ENCODE measurements around the gene SLC12A2. TPM values are rescaled to one million over a fixed set of nuclear protein-coding genes. Genes with fewer than 3 reads are reported as not detected.

SLC12A2 gene
- total RNA-seq, 1 experiment from 2014 or later = 36.9 TPM

GRCh38 chr5:128212191-128212806, 128.7 kb downstream of the SLC12A2 start:
- Histone ChIP-seq H3K9me3 (ENCODE audit: control insufficient read depth, insufficient read depth, low read depth, low read length) (no peaks in the 10 kb centered on the region), H3K36me3 (ENCODE audit: control insufficient read depth, insufficient read depth, low read length) (no peaks in the 10 kb centered on the region), H3K4me1 (ENCODE audit: control insufficient read depth, insufficient read depth, low read length) (no peaks in the 10 kb centered on the region; the same call in 1 of the 2 replicates), H3K27ac (ENCODE audit: low read length) (no peak overlapping the region), H3K27me3 (ENCODE audit: control insufficient read depth, insufficient read depth, low read length) (no peaks in the 10 kb centered on the region), H3K4me3 (ENCODE audit: low read depth in 2 of 2, low read length in 2 of 2) (no peak overlapping the region)
- ATAC-seq = 0 out of 2 replicates have a peak, but pooled peaks have one; percentile 62
- CTCF ChIA-PET = interaction anchor here (1.3 kb wide), 1 partner anchor 286 kb away, joined by 6 read pairs; no protein-coding TSS in a partner anchor
- in situ Hi-C loops (cut with HindIII; ENCODE audit: low pct_unique_long_range_greater_than_20kb, low sequenced_read_pairs) (no loop called here), intact Hi-C loops (cut with micrococcal nuclease; ENCODE audit: unreplicated experiment) (loop anchor here (2.0 to 5.0 kb wide), 2 partner anchors 287 to 630 kb away; no protein-coding TSS in a partner anchor)
- POLR2A ChIA-PET = no interaction called here
- DNase-seq (ENCODE audit: low read depth, low spot score) = no peak
- TF ChIP-seq SIN3A (IDR thresholded peaks at IDR 0.05; ENCODE audit: borderline replicate concordance, insufficient read depth, low read depth, low read length) = no peak
- no peak for TF ChIP-seq TCF7L2 (IDR thresholded peaks at IDR 0.05; ENCODE audit: low read depth, low read length)
- BruUV-seq (replicated peaks) = no TSS peak

- Histone ChIP-seq H3K27ac (ENCODE audit: low read length) (no peak overlapping the region), H3K27me3 (ENCODE audit: control insufficient read depth, insufficient read depth, low read length) (no peaks in the 10 kb centered on the region), H3K4me1 (ENCODE audit: control insufficient read depth, insufficient read depth, low read length) (no peaks in the 10 kb centered on the region; the same call in 1 of the 2 replicates), H3K9me3 (ENCODE audit: control insufficient read depth, insufficient read depth, low read depth, low read length) (no peaks in the 10 kb centered on the region), H3K4me3 (ENCODE audit: low read depth in 2 of 2, low read length in 2 of 2) (no peak overlapping the region), H3K36me3 (ENCODE audit: control insufficient read depth, insufficient read depth, low read length) (no peaks in the 10 kb centered on the region)
- ChIA-PET CTCF (no interaction called here), POLR2A (no interaction called here)
- intact Hi-C loops (cut with micrococcal nuclease; ENCODE audit: unreplicated experiment) = loop anchor here (2.0 to 5.0 kb wide), 2 partner anchors 285 to 629 kb away; no protein-coding TSS in a partner anchor
- BruUV-seq (replicated peaks) = no TSS peak
- peak; percentile 53 for DNase-seq (ENCODE audit: low read depth, low spot score)
- ATAC-seq = peak; percentile 60; the same call in 1 of the 2 replicates
- TF ChIP-seq POLR2AphosphoS5 (IDR thresholded peaks at IDR 0.05; ENCODE audit: low read depth, low read length) (no peak), TCF7L2 (IDR thresholded peaks at IDR 0.05; ENCODE audit: low read depth, low read length) (no peak)
- TF ChIP-seq, protein P1, sequence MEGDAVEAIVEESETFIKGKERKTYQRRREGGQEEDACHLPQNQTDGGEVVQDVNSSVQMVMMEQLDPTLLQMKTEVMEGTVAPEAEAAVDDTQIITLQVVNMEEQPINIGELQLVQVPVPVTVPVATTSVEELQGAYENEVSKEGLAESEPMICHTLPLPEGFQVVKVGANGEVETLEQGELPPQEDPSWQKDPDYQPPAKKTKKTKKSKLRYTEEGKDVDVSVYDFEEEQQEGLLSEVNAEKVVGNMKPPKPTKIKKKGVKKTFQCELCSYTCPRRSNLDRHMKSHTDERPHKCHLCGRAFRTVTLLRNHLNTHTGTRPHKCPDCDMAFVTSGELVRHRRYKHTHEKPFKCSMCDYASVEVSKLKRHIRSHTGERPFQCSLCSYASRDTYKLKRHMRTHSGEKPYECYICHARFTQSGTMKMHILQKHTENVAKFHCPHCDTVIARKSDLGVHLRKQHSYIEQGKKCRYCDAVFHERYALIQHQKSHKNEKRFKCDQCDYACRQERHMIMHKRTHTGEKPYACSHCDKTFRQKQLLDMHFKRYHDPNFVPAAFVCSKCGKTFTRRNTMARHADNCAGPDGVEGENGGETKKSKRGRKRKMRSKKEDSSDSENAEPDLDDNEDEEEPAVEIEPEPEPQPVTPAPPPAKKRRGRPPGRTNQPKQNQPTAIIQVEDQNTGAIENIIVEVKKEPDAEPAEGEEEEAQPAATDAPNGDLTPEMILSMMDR (IDR thresholded peaks at IDR 0.05) = peak; percentile 76
- in situ Hi-C loops (cut with HindIII; ENCODE audit: low pct_unique_long_range_greater_than_20kb, low sequenced_read_pairs) = no loop called here
These were observed 129.8 kb downstream of the SLC12A2 start for GRCh38 chr5:128213340-128213739.

- ChIA-PET POLR2A (no interaction called here), CTCF (no interaction called here)
- BruUV-seq (replicated peaks) = no TSS peak
- intact Hi-C loops (cut with micrococcal nuclease; ENCODE audit: unreplicated experiment) = loop anchor here (2.0 to 5.0 kb wide), 3 partner anchors 285 to 628 kb away; no protein-coding TSS in a partner anchor
- ATAC-seq (no peak), DNase-seq (ENCODE audit: low read depth, low spot score) (no peak)
- H3K4me1 ChIP-seq (ENCODE audit: control insufficient read depth, insufficient read depth, low read length) = no peaks in the 10 kb centered on the region; the same call in 1 of the 2 replicates
- no peaks in the 10 kb centered on the region for H3K9me3 ChIP-seq (ENCODE audit: control insufficient read depth, insufficient read depth, low read depth, low read length)
- in situ Hi-C loops (cut with HindIII; ENCODE audit: low pct_unique_long_range_greater_than_20kb, low sequenced_read_pairs) = no loop called here
- no peaks in the 10 kb centered on the region for H3K27me3 ChIP-seq (ENCODE audit: control insufficient read depth, insufficient read depth, low read length)
- H3K4me3 ChIP-seq (ENCODE audit: low read depth in 2 of 2, low read length in 2 of 2) = no peak overlapping the region
- TF ChIP-seq, protein P1 (IDR thresholded peaks at IDR 0.05) = no peak
- TF ChIP-seq REST (IDR thresholded peaks at IDR 0.05; ENCODE audit: insufficient read depth in 1 of 2, low read depth in 2 of 2, low read length in 1 of 2) = no peak
- TF ChIP-seq TCF7L2 (IDR thresholded peaks at IDR 0.05; ENCODE audit: low read depth, low read length) = no peak
- no peak for TF ChIP-seq POLR2AphosphoS5 (IDR thresholded peaks at IDR 0.05; ENCODE audit: low read depth, low read length)
- no peak overlapping the region for H3K27ac ChIP-seq (ENCODE audit: low read length)
- H3K36me3 ChIP-seq (ENCODE audit: control insufficient read depth, insufficient read depth, low read length) = no peaks in the 10 kb centered on the region
These were observed 130.3 kb downstream of the SLC12A2 start for GRCh38 chr5:128213833-128214232.

All from Panc1 (cell line).